HEK293 (cell line): ENCODE measurements around the gene GPHN.

Experiments used
- CTCF ChIA-PET: fragments of 350-600 bp; formaldehyde crosslinking; extraction: SDS; loops from one replicate; lab custom pipeline; 2021; ENCODE audit warnings: antibody characterized with exemption; lab: Yijun Ruan, JAX
- POLR2A ChIA-PET: fragments of 300-600 bp; formaldehyde crosslinking; extraction: SDS; loops from one replicate; lab custom pipeline; 2020; ENCODE audit warnings: antibody characterized with exemption, inconsistent platforms; lab: Yijun Ruan, JAX
- H3K27ac ChIP-seq: fragments of 200-500 bp; sonication (Bioruptor generic); 2 replicates; pipeline ENCODE4 v1.5.1; 2014; ENCODE audit warnings: low read depth, low read length, control low read depth, inconsistent platforms; ENCODE audit errors: extremely low read depth
- H3K36me3 ChIP-seq, 2 experiments: fragments of 200-500 bp in 1 of 2; sonication (Bioruptor generic) in 1 of 2; 1 replicate in 1 of 2; 2 replicates in 1 of 2; pipeline ENCODE4 v1.5.1; 2014 to 2017; ENCODE audit warnings: inconsistent platforms in 2 of 2, low read length in 2 of 2; ENCODE audit not compliant: control insufficient read depth in 2 of 2, insufficient read depth in 1 of 2
- H3K4me1 ChIP-seq: fragments of 200-500 bp; sonication (Bioruptor generic); 2 replicates; pipeline ENCODE4 v1.5.1; 2014; ENCODE audit warnings: mild to moderate bottlenecking, low read length, inconsistent platforms; ENCODE audit not compliant: control insufficient read depth, insufficient read depth
- H3K4me3 ChIP-seq: 2 replicates; pipeline ENCODE4 v1.5.1; 2011; ENCODE audit warnings: low read depth, mild to moderate bottlenecking, control low read depth, low read length, moderate library complexity
- H3K9me3 ChIP-seq: fragments of 200-500 bp; sonication (Bioruptor generic); 2 replicates; pipeline ENCODE4 v1.5.1; 2014; ENCODE audit warnings: low read depth, low read length, inconsistent platforms; ENCODE audit not compliant: control insufficient read depth, insufficient read depth
- ATF2 ChIP-seq: fragments of 450-650 bp; formaldehyde crosslinking; IDR thresholded peaks from 2 replicates; pipeline ENCODE4 v1.5.1; 2016; ENCODE audit warnings: missing biosample characterization, missing genetic modification characterization, low read depth
- BCL11B ChIP-seq: fragments of 450-650 bp; formaldehyde crosslinking; IDR thresholded peaks from 2 replicates; pipeline ENCODE4 v1.5.1; 2016; ENCODE audit warnings: low read depth, missing biosample characterization, missing genetic modification characterization
- GLI4 ChIP-seq: fragments of 450-650 bp; formaldehyde crosslinking; IDR thresholded peaks from 2 replicates; pipeline ENCODE4 v1.5.1; 2016; ENCODE audit warnings: missing biosample characterization, missing genetic modification characterization
- KLF17 ChIP-seq: fragments of 450-650 bp; formaldehyde crosslinking; IDR thresholded peaks from 2 replicates; pipeline ENCODE4 v1.5.1; 2016; ENCODE audit warnings: missing biosample characterization, missing genetic modification characterization
- KLF8 ChIP-seq: fragments of 450-650 bp; formaldehyde crosslinking; IDR thresholded peaks from 2 replicates; pipeline ENCODE4 v1.5.1; 2016; ENCODE audit warnings: missing biosample characterization, missing genetic modification characterization
- MYNN ChIP-seq: fragments of 450-650 bp; formaldehyde crosslinking; IDR thresholded peaks from 2 replicates; pipeline ENCODE4 v1.5.1; 2016; ENCODE audit warnings: missing biosample characterization, missing genetic modification characterization, borderline replicate concordance
- OSR2 ChIP-seq: fragments of 450-650 bp; formaldehyde crosslinking; IDR thresholded peaks from 2 replicates; pipeline ENCODE4 v1.5.1; 2016; ENCODE audit warnings: missing biosample characterization, missing genetic modification characterization
- OVOL3 ChIP-seq: fragments of 450-650 bp; formaldehyde crosslinking; IDR thresholded peaks from 2 replicates; pipeline ENCODE4 v1.5.1; 2016; ENCODE audit warnings: missing biosample characterization, missing genetic modification characterization
- ZNF112 ChIP-seq: fragments of 450-650 bp; formaldehyde crosslinking; IDR thresholded peaks from 2 replicates; pipeline ENCODE4 v1.5.0; 2017; ENCODE audit warnings: missing biosample characterization, missing genetic modification characterization
- ZNF132 ChIP-seq: fragments of 450-650 bp; formaldehyde crosslinking; IDR thresholded peaks from 2 replicates; pipeline ENCODE4 v1.5.1; 2017; ENCODE audit warnings: missing biosample characterization, missing genetic modification characterization, borderline replicate concordance
- ZNF133 ChIP-seq: fragments of 450-650 bp; formaldehyde crosslinking; IDR thresholded peaks from 2 replicates; pipeline ENCODE4 v1.5.1; 2016; ENCODE audit warnings: missing biosample characterization, missing genetic modification characterization
- ZNF138 ChIP-seq: fragments of 450-650 bp; formaldehyde crosslinking; IDR thresholded peaks from 2 replicates; pipeline ENCODE4 v1.5.1; 2016; ENCODE audit warnings: missing biosample characterization, missing genetic modification characterization, borderline replicate concordance
- ZNF140 ChIP-seq: fragments of 450-650 bp; formaldehyde crosslinking; IDR thresholded peaks from 2 replicates; pipeline ENCODE4 v1.5.1; 2016; ENCODE audit warnings: missing biosample characterization, missing genetic modification characterization
- ZNF2 ChIP-seq: fragments of 450-650 bp; formaldehyde crosslinking; IDR thresholded peaks from 2 replicates; pipeline ENCODE4 v1.5.1; 2016; ENCODE audit warnings: missing biosample characterization, missing genetic modification characterization
- ZNF24 ChIP-seq: fragments of 450-650 bp; formaldehyde crosslinking; IDR thresholded peaks from 2 replicates; pipeline ENCODE4 v1.5.1; 2016; ENCODE audit warnings: missing biosample characterization, missing genetic modification characterization
- ZNF26 ChIP-seq: fragments of 450-650 bp; formaldehyde crosslinking; IDR thresholded peaks from 2 replicates; pipeline ENCODE4 v1.5.1; 2016; ENCODE audit warnings: missing biosample characterization, missing genetic modification characterization
- ZNF341 ChIP-seq: fragments of 450-650 bp; formaldehyde crosslinking; IDR thresholded peaks from 2 replicates; pipeline ENCODE4; 2016; ENCODE audit warnings: low read depth, missing biosample characterization, missing genetic modification characterization
- ZNF473 ChIP-seq: fragments of 450-650 bp; formaldehyde crosslinking; IDR thresholded peaks from 2 replicates; pipeline ENCODE4 v1.5.1; 2017; ENCODE audit warnings: missing biosample characterization, missing genetic modification characterization
- ZNF555 ChIP-seq: fragments of 450-650 bp; formaldehyde crosslinking; conservative IDR thresholded peaks from 2 replicates; pipeline ENCODE4 v1.5.1; 2017; ENCODE audit warnings: missing biosample characterization, mild to moderate bottlenecking, missing genetic modification characterization, inconsistent platforms
- ZNF596 ChIP-seq: fragments of 450-650 bp; IDR thresholded peaks from 2 replicates; pipeline ENCODE4 v1.5.0; 2018; ENCODE audit warnings: missing biosample characterization, mild to moderate bottlenecking, missing genetic modification characterization, moderate library complexity
- ZNF621 ChIP-seq: fragments of 450-650 bp; formaldehyde crosslinking; IDR thresholded peaks from 2 replicates; pipeline ENCODE4 v1.5.1; 2017; ENCODE audit warnings: missing biosample characterization, missing genetic modification characterization
- ZNF629 ChIP-seq: fragments of 450-650 bp; formaldehyde crosslinking; IDR thresholded peaks from 2 replicates; pipeline ENCODE4 v1.5.1; 2017; ENCODE audit warnings: missing biosample characterization, missing genetic modification characterization
- ZNF654 ChIP-seq: fragments of 450-650 bp; formaldehyde crosslinking; IDR thresholded peaks from 2 replicates; pipeline ENCODE4 v1.5.1; 2016; ENCODE audit warnings: low read depth, missing biosample characterization, missing genetic modification characterization
- ZXDB ChIP-seq: fragments of 450-650 bp; formaldehyde crosslinking; IDR thresholded peaks from 2 replicates; pipeline ENCODE4 v1.5.1; 2016; ENCODE audit warnings: missing biosample characterization, missing genetic modification characterization
- TF ChIP-seq, protein P1 (sequence below): fragments of 450-650 bp; formaldehyde crosslinking; IDR thresholded peaks from 2 replicates; pipeline ENCODE4; 2016; ENCODE audit warnings: missing biosample characterization, missing genetic modification characterization
- TF ChIP-seq, protein P2 (sequence below): fragments of 450-650 bp; formaldehyde crosslinking; IDR thresholded peaks from 2 replicates; pipeline ENCODE4 v1.5.1; 2016; ENCODE audit warnings: missing biosample characterization, missing genetic modification characterization
- TF ChIP-seq, protein P3 (sequence below): fragments of 450-650 bp; formaldehyde crosslinking; IDR thresholded peaks from 2 replicates; pipeline ENCODE4 v1.5.1; 2016; ENCODE audit warnings: missing biosample characterization, missing genetic modification characterization

GPHN gene

GRCh38 chr14:67162385-67162784, 654.4 kb downstream of the GPHN start:
- ChIA-PET POLR2A (no interaction called here), CTCF (interaction anchor here (0.7 to 1.8 kb wide), 4 partner anchors 9 to 238 kb away, joined by 3 to 5 read pairs (median 4); no protein-coding TSS in a partner anchor)
- Histone ChIP-seq H3K27ac (no peak overlapping the region), H3K4me3 (no peak overlapping the region), H3K9me3 (no peaks in the 10 kb centered on the region), H3K36me3 (no peaks in the 10 kb centered on the region), H3K4me1 (no peaks in the 10 kb centered on the region)
- no peak for TF ChIP-seq ATF2 (tag by site-specific recombination)
- TF ChIP-seq KLF8 (tag by site-specific recombination) = no peak
- TF ChIP-seq, protein P1, sequence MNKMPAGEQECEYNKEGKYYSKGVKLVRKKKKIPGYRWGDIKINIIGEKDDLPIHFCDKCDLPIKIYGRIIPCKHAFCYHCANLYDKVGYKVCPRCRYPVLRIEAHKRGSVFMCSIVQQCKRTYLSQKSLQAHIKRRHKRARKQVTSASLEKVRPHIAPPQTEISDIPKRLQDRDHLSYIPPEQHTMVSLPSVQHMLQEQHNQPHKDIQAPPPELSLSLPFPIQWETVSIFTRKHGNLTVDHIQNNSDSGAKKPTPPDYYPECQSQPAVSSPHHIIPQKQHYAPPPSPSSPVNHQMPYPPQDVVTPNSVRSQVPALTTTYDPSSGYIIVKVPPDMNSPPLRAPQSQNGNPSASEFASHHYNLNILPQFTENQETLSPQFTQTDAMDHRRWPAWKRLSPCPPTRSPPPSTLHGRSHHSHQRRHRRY (tag by site-specific recombination) = no peak
- TF ChIP-seq OSR2 (tag by site-specific recombination) = no peak
- TF ChIP-seq KLF17 (tag by site-specific recombination) = no peak
- TF ChIP-seq ZNF473 (tag by site-specific recombination) = no peak
- TF ChIP-seq ZXDB (tag by site-specific recombination) = no peak
- no peak for TF ChIP-seq ZNF555 (tag by site-specific recombination)
- TF ChIP-seq ZNF133 (tag by site-specific recombination) = no peak
- TF ChIP-seq BCL11B = no peak
- no peak for TF ChIP-seq ZNF138
- no peak for TF ChIP-seq ZNF24 (tag by site-specific recombination)
- no peak for TF ChIP-seq OVOL3
- no peak for TF ChIP-seq ZNF112 (tag by site-specific recombination)
- no peak for TF ChIP-seq ZNF26
- no peak for TF ChIP-seq ZNF629
- TF ChIP-seq ZNF341 (tag by site-specific recombination) = no peak
- TF ChIP-seq, protein P2, sequence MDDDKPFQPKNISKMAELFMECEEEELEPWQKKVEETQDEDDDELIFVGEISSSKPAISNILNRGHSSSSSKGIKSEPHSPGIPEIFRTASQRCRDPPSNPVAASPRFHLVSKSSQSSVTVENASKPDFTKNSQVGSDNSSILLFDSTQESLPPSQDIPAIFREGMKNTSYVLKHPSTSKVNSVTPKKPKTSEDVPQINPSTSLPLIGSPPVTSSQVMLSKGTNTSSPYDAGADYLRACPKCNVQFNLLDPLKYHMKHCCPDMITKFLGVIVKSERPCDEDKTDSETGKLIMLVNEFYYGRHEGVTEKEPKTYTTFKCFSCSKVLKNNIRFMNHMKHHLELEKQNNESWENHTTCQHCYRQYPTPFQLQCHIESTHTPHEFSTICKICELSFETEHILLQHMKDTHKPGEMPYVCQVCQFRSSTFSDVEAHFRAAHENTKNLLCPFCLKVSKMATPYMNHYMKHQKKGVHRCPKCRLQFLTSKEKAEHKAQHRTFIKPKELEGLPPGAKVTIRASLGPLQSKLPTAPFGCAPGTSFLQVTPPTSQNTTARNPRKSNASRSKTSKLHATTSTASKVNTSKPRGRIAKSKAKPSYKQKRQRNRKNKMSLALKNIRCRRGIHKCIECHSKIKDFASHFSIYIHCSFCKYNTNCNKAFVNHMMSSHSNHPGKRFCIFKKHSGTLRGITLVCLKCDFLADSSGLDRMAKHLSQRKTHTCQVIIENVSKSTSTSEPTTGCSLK (tag by site-specific recombination) = no peak
- no peak for TF ChIP-seq ZNF596

- H3K9me3 ChIP-seq = no peaks in the 10 kb centered on the region
- H3K27ac ChIP-seq = no peak overlapping the region
- ChIA-PET POLR2A (no interaction called here), CTCF (interaction anchor here (0.7 to 4.2 kb wide), 25 partner anchors 10 to 538 kb away, joined by 3 to 45 read pairs (median 3); no protein-coding TSS in a partner anchor)
- H3K36me3 ChIP-seq = no peaks in the 10 kb centered on the region
- H3K4me1 ChIP-seq = peaks cover 9% of the 10 kb centered on the region; the same call in 1 of the 2 replicates
- H3K4me3 ChIP-seq = no peak overlapping the region
- TF ChIP-seq ZNF140 (no peak), ZNF132 (tag by site-specific recombination) (no peak), ZNF621 (no peak), MYNN (peak; percentile 89), GLI4 (tag by site-specific recombination) (no peak), ZNF2 (tag by site-specific recombination) (peak; percentile 47; the same call in 1 of the 2 replicates), ZNF654 (tag by site-specific recombination) (peak; percentile 78)
- TF ChIP-seq, protein P3, sequence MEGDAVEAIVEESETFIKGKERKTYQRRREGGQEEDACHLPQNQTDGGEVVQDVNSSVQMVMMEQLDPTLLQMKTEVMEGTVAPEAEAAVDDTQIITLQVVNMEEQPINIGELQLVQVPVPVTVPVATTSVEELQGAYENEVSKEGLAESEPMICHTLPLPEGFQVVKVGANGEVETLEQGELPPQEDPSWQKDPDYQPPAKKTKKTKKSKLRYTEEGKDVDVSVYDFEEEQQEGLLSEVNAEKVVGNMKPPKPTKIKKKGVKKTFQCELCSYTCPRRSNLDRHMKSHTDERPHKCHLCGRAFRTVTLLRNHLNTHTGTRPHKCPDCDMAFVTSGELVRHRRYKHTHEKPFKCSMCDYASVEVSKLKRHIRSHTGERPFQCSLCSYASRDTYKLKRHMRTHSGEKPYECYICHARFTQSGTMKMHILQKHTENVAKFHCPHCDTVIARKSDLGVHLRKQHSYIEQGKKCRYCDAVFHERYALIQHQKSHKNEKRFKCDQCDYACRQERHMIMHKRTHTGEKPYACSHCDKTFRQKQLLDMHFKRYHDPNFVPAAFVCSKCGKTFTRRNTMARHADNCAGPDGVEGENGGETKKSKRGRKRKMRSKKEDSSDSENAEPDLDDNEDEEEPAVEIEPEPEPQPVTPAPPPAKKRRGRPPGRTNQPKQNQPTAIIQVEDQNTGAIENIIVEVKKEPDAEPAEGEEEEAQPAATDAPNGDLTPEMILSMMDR (tag by site-specific recombination) = peak; percentile 51; the same call in 1 of the 2 replicates
Observed at GRCh38 chr14:67166450-67166853, 658.5 kb downstream of the GPHN start.
